GM18502 (cell line): ENCODE measurements around the gene SMAD9.

Experiments
- ATAC-seq: cut with Tn5 transposase; IDR thresholded peaks from one replicate; pipeline ENCODE4 v1.9.1; 2021; ENCODE audit warnings: mild to moderate bottlenecking; ENCODE audit not compliant: unreplicated experiment, poor library complexity

Gene SMAD9

GRCh38 chr13:36820222-36820621 lies 99.8 kb downstream of the SMAD9 start:
- peak; percentile 56 for ATAC-seq

- peak; percentile 22 for ATAC-seq
These were observed 100.3 kb downstream of the SMAD9 start for GRCh38 chr13:36819739-36820090.

GRCh38 chr13:36818804-36819738 lies 101.0 kb downstream of the SMAD9 start, which contains the start of gene RFXAP:
RFXAP (plus strand) TSS chr13:36819222; CDS start chr13:36819358, 136 bp downstream.
- peak; percentile 89 for ATAC-seq

- no peak for ATAC-seq
These were observed 101.8 kb downstream of the SMAD9 start for GRCh38 chr13:36817996-36818803.

- ATAC-seq: no peak
These were observed 105.0 kb downstream of the SMAD9 start for GRCh38 chr13:36815062-36815461.

GRCh38 chr13:36814465-36814864 lies 105.6 kb downstream of the SMAD9 start:
- ATAC-seq: no peak

GRCh38 chr13:36813225-36813624 lies 106.8 kb downstream of the SMAD9 start:
- no peak for ATAC-seq

- ATAC-seq: no peak
These were observed 112.4 kb downstream of the SMAD9 start for GRCh38 chr13:36807616-36808015.

- peak; percentile 48 for ATAC-seq
These were observed 113.9 kb downstream of the SMAD9 start for GRCh38 chr13:36806102-36806501.

GRCh38 chr13:36804588-36804987 lies 115.5 kb downstream of the SMAD9 start:
- no peak for ATAC-seq

- no peak for ATAC-seq
These were observed 119.0 kb downstream of the SMAD9 start for GRCh38 chr13:36801035-36801434.

GRCh38 chr13:36796052-36796451 lies 124.0 kb downstream of the SMAD9 start:
- no peak for ATAC-seq

- ATAC-seq: no peak
These were observed 124.6 kb downstream of the SMAD9 start for GRCh38 chr13:36795463-36795862.
